Measurements from ENCODE around the gene CFAP69. TPM values are rescaled to one million over a fixed set of nuclear protein-coding genes. Genes with fewer than 3 reads are reported as not detected.

CFAP69 gene
- total RNA-seq = 0.17 and 2.1 TPM in 2 replicates

GRCh38 chr7:90244909-90245851 is at the start of gene CFAP69:
Gene CFAP69, plus strand, starts transcription at chr7:90245174. Its CDS starts 251 bp downstream, at chr7:90245425.

GRCh38 chr7:90211391-90212148 is 33.4 kb upstream of the CFAP69 start, which contains the start of gene STEAP2:
Gene STEAP2, plus strand, starts transcription at chr7:90211740. Its CDS starts 13,343 bp downstream, at chr7:90225083.

GRCh38 chr7:90320801-90321494 is 76.0 kb downstream of the CFAP69 start, which contains the start of gene FAM237B:
Gene FAM237B, minus strand, starts transcription at chr7:90321304. Its CDS starts 1,556 bp downstream, at chr7:90319748.

GRCh38 chr7:90346336-90347125 is 101.6 kb downstream of the CFAP69 start, which contains the start of gene GTPBP10:
Gene GTPBP10, plus strand, starts transcription at chr7:90346716. Its CDS starts 26 bp downstream, at chr7:90346742.

Other genes starting within 250 kb of the CFAP69 start
- gene STEAP1, start 90.7 kb upstream of the CFAP69 start, total RNA-seq = 10.3 and 20.5 TPM in 2 replicates
- 2.9 and 6.4 TPM in 2 replicates for gene STEAP2, start 33.4 kb upstream of the CFAP69 start, total RNA-seq
- not detected in 2 replicates for gene FAM237B, start 76.1 kb downstream of the CFAP69 start, total RNA-seq
- gene GTPBP10, start 101.5 kb downstream of the CFAP69 start, total RNA-seq = 4.3 and 8.3 TPM in 2 replicates
- 9.1 and 17.4 TPM in 2 replicates for gene CLDN12, start 158.3 kb downstream of the CFAP69 start, total RNA-seq
- gene PTTG1IP2, start 224.5 kb downstream of the CFAP69 start, total RNA-seq = not detected in 2 replicates

Measured in pericardium fibroblast (primary cell).